Measurements from ENCODE around the gene CLNK. TPM values are rescaled to one million over a fixed set of nuclear protein-coding genes. Genes with fewer than 3 reads are reported as not detected.

The CLNK gene
- total RNA-seq, 2 donors from 2014 or later, result not detected

- no peaks in the 10 kb centered on the region for H3K9me3 Mint-ChIP-seq
- H3K4me3 Mint-ChIP-seq, result no peak overlapping the region
- Histone ChIP-seq H3K36me3 (ENCODE audit: control insufficient read depth, insufficient read depth, low read length) (no peaks in the 10 kb centered on the region), H3K4me3 (ENCODE audit: low read length) (no peak overlapping the region), H3K9ac (ENCODE audit: extremely low read depth, low read length, poor library complexity, severe bottlenecking) (no peak overlapping the region), H3K4me1 (ENCODE audit: control insufficient read depth, insufficient read depth, low read length) (no peaks in the 10 kb centered on the region), H3K27ac (ENCODE audit: low read depth, low read length) (no peak overlapping the region), H3K27me3 (ENCODE audit: control insufficient read depth, insufficient read depth, low read length, poor library complexity, severe bottlenecking) (no peaks in the 10 kb centered on the region), H3K9me3 (ENCODE audit: control insufficient read depth, low read length) (no peaks in the 10 kb centered on the region)
- H3K36me3 Mint-ChIP-seq (ENCODE audit: low read depth), result no peaks in the 10 kb centered on the region
- DNase-seq, result no peak
- H3K4me1 Mint-ChIP-seq, result no peaks in the 10 kb centered on the region
- WGBS, 2 experiments (ENCODE audit: insufficient coverage in 1 of 2, insufficient read length in 1 of 2), result 60 to 96% methylated on average over 1 to 3 of the region's 3 CpGs
- H3K27ac Mint-ChIP-seq, result no peak overlapping the region
- H3K27me3 Mint-ChIP-seq (ENCODE audit: insufficient read depth), result no peaks in the 10 kb centered on the region
- no peak for TF ChIP-seq CTCF (conservative IDR thresholded peaks at IDR 0.05)
Observed at GRCh38 chr4:10672379-10672778, 12.2 kb downstream of the CLNK start.

DNA sequence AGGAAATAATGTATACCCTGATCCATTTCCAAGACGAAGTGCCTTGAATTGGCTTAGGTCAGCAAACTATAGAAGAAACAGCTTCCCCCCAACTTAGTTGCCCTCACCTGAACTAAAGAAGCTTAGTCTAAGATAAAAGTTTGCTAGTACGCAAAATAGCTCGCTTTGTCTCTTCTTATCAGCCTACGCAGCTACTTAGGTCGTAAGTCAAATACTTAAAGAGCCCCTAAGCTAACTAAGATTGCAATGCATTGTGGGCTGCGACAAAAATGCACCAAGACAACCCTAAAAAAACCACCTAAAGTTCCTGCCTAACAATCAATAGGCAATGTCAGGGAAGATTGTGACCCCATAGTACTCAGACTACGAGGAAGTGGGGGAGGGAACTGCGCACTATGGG is 12.8 kb downstream of the CLNK start:
- 85 to 89% methylated on average over 3 to 8 of the region's 8 CpGs for WGBS, 2 experiments (ENCODE audit: insufficient coverage in 1 of 2, insufficient read length in 1 of 2)

DNA sequence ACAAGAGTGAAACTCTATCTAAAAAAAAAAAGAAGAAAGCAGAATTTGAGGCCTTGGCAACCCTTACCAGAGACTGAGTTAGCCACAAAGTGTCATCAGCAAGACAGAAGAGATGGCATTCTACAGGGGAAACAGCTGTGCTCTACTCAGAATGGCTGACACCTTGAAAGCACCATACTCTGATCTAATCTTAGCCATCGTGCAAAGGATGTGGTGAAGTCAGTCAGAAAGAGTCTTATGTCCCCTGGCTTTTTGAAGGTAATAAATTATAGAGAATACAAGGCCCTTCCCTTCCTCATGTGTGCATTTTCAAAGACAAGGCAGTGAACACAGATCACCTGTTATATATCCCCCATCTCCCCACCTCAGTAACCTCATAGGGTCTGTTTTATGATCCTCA is 13.2 kb downstream of the CLNK start:
- H3K9ac ChIP-seq (ENCODE audit: extremely low read depth, low read length, poor library complexity, severe bottlenecking), result no peak overlapping the region
- Mint-ChIP-seq H3K27me3 (ENCODE audit: insufficient read depth) (no peaks in the 10 kb centered on the region), H3K36me3 (ENCODE audit: low read depth) (no peaks in the 10 kb centered on the region), H3K27ac (no peak overlapping the region), H3K4me1 (no peaks in the 10 kb centered on the region), H3K4me3 (no peak overlapping the region), H3K9me3 (no peaks in the 10 kb centered on the region)
- WGBS, 2 experiments (ENCODE audit: insufficient coverage in 1 of 2, insufficient read length in 1 of 2), result 91% methylated on average over 1 of the region's 1 CpG; no CpG with 5 or more reads in 1 of the 2 experiments
- no peaks in the 10 kb centered on the region for H3K36me3 ChIP-seq (ENCODE audit: control insufficient read depth, insufficient read depth, low read length)
- no peaks in the 10 kb centered on the region for H3K27me3 ChIP-seq (ENCODE audit: control insufficient read depth, insufficient read depth, low read length, poor library complexity, severe bottlenecking)
- no peak overlapping the region for H3K4me3 ChIP-seq (ENCODE audit: low read length)
- H3K9me3 ChIP-seq (ENCODE audit: control insufficient read depth, low read length), result no peaks in the 10 kb centered on the region
- H3K27ac ChIP-seq (ENCODE audit: low read depth, low read length), result no peak overlapping the region
- H3K4me1 ChIP-seq (ENCODE audit: control insufficient read depth, insufficient read depth, low read length), result no peaks in the 10 kb centered on the region
- DNase-seq, result no peak
- TF ChIP-seq CTCF (conservative IDR thresholded peaks at IDR 0.05), result no peak

More for the DNA sequence above, 12.8 kb downstream of the CLNK start:
- Mint-ChIP-seq H3K27me3 (ENCODE audit: insufficient read depth) (no peaks in the 10 kb centered on the region), H3K4me1 (no peaks in the 10 kb centered on the region), H3K27ac (no peak overlapping the region), H3K4me3 (no peak overlapping the region), H3K36me3 (ENCODE audit: low read depth) (no peaks in the 10 kb centered on the region), H3K9me3 (no peaks in the 10 kb centered on the region)
- no peak overlapping the region for H3K4me3 ChIP-seq (ENCODE audit: low read length)
- H3K27me3 ChIP-seq (ENCODE audit: control insufficient read depth, insufficient read depth, low read length, poor library complexity, severe bottlenecking), result no peaks in the 10 kb centered on the region
- DNase-seq, result no peak
- H3K27ac ChIP-seq (ENCODE audit: low read depth, low read length), result no peak overlapping the region
- no peaks in the 10 kb centered on the region for H3K4me1 ChIP-seq (ENCODE audit: control insufficient read depth, insufficient read depth, low read length)
- no peak for TF ChIP-seq CTCF (conservative IDR thresholded peaks at IDR 0.05)
- H3K9me3 ChIP-seq (ENCODE audit: control insufficient read depth, low read length), result no peaks in the 10 kb centered on the region
- H3K9ac ChIP-seq (ENCODE audit: extremely low read depth, low read length, poor library complexity, severe bottlenecking), result no peak overlapping the region
- no peaks in the 10 kb centered on the region for H3K36me3 ChIP-seq (ENCODE audit: control insufficient read depth, insufficient read depth, low read length)
